GM12864 (cell line): ENCODE measurements around the gene ALOX5.
"Not testable (repeated sequence)": the region's sequence is repeated elsewhere in the genome, so short reads cannot be mapped to it uniquely, and the experiment has no call there.

Experiments
- DNase-seq: peaks from one replicate; pipeline ENCODE4 v3.0.0-alpha.2; 2011; ENCODE audit warnings: low read depth
- H3K4me3 ChIP-seq: 2 replicates; pipeline ENCODE4 v1.5.1; 2011; ENCODE audit warnings: mild to moderate bottlenecking, low read depth, low read length, control low read depth
- CTCF ChIP-seq: IDR thresholded peaks from 2 replicates; pipeline ENCODE4 v1.5.1; 2011; ENCODE audit warnings: low read depth, mild to moderate bottlenecking, moderate library complexity, low read length, control low read depth, inconsistent platforms; ENCODE audit errors: missing control alignments

The ALOX5 gene

GRCh38 chr10:45476559-45476958 is 102.5 kb downstream of the ALOX5 start:
- DNase-seq = no peak
- no peak for TF ChIP-seq CTCF
- no peak overlapping the region for H3K4me3 ChIP-seq

- DNase-seq = no peak
- H3K4me3 ChIP-seq = no peak overlapping the region
- TF ChIP-seq CTCF = no peak
Measured at GRCh38 chr10:45480294-45480693, 106.3 kb downstream of the ALOX5 start.

GRCh38 chr10:45481100-45481499 is 107.1 kb downstream of the ALOX5 start:
- H3K4me3 ChIP-seq, DNase-seq: not testable (repeated sequence)

- DNase-seq = no peak
- no peak for TF ChIP-seq CTCF
- H3K4me3 ChIP-seq = no peak overlapping the region
Measured at GRCh38 chr10:45483002-45483401, 109.0 kb downstream of the ALOX5 start.

GRCh38 chr10:45487735-45488134 is 113.7 kb downstream of the ALOX5 start:
- H3K4me3 ChIP-seq = no peak overlapping the region
- TF ChIP-seq CTCF = no peak
- no peak for DNase-seq

GRCh38 chr10:45488365-45488764 is 114.3 kb downstream of the ALOX5 start:
- no peak for TF ChIP-seq CTCF
- no peak overlapping the region for H3K4me3 ChIP-seq
- no peak for DNase-seq

- DNase-seq = no peak
- H3K4me3 ChIP-seq = no peak overlapping the region
- TF ChIP-seq CTCF = no peak
Measured at GRCh38 chr10:45490277-45490676, 116.3 kb downstream of the ALOX5 start.

GRCh38 chr10:45491061-45491460 is 117.0 kb downstream of the ALOX5 start:
- TF ChIP-seq CTCF = no peak
- DNase-seq = no peak
- H3K4me3 ChIP-seq = no peak overlapping the region
